NCI-H1436 treated with DMSO at 0.1 percent for 48 hours (cell line): ENCODE results near the gene MAD2L2.

Experiments
- DNase-seq: peaks from one replicate; lab custom pipeline; 2025; lab: John Stamatoyannopoulos, UW

Gene MAD2L2

GRCh38 chr1:11682287-11682771 is 1.4 kb upstream of the MAD2L2 start:
- no peak for DNase-seq

- DNase-seq: no peak
Observed at GRCh38 chr1:11680270-11681070, 478 bp downstream of the MAD2L2 start.

- DNase-seq: no peak
Observed at GRCh38 chr1:11678442-11678841, 2.5 kb downstream of the MAD2L2 start.

GRCh38 chr1:11676386-11677103 is 4.4 kb downstream of the MAD2L2 start:
- no peak for DNase-seq

- DNase-seq: no peak
Observed at GRCh38 chr1:11675325-11675724, 5.6 kb downstream of the MAD2L2 start.

GRCh38 chr1:11674488-11674887 is 6.5 kb downstream of the MAD2L2 start:
- no peak for DNase-seq

GRCh38 chr1:11673089-11673769 is 7.7 kb downstream of the MAD2L2 start:
- no peak for DNase-seq

GRCh38 chr1:11671544-11672286 is 9.2 kb downstream of the MAD2L2 start:
- DNase-seq: no peak

- DNase-seq: no peak
Observed at GRCh38 chr1:11671205-11671543, 9.8 kb downstream of the MAD2L2 start.

- DNase-seq: no peak
Observed at GRCh38 chr1:11670747-11671146, 10.2 kb downstream of the MAD2L2 start.

GRCh38 chr1:11668516-11668915 is 12.4 kb downstream of the MAD2L2 start:
- DNase-seq: no peak

GRCh38 chr1:11664336-11665065 is 16.4 kb downstream of the MAD2L2 start:
- DNase-seq: no peak

- no peak for DNase-seq
Observed at GRCh38 chr1:11661103-11661502, 19.8 kb downstream of the MAD2L2 start.

GRCh38 chr1:11659748-11660147 is 21.2 kb downstream of the MAD2L2 start:
- DNase-seq: no peak

- no peak for DNase-seq
Observed at GRCh38 chr1:11658542-11658941, 22.4 kb downstream of the MAD2L2 start.

- DNase-seq: no peak
Observed at GRCh38 chr1:11657654-11658053, 23.3 kb downstream of the MAD2L2 start.

- DNase-seq: no peak
Observed at GRCh38 chr1:11654939-11655808, 25.8 kb downstream of the MAD2L2 start.

- DNase-seq: no peak
Observed at GRCh38 chr1:11654137-11654938, 26.6 kb downstream of the MAD2L2 start, which contains the start of the genes FBXO2 and FBXO44. TSS of gene FBXO2 (minus strand) at chr1:11654429. CDS start at chr1:11654340, 89 bp downstream. TSS of gene FBXO44 (plus strand) at chr1:11654877. CDS start at chr1:11655836, 959 bp downstream.

- DNase-seq: no peak
Observed at GRCh38 chr1:11653861-11654136, 27.1 kb downstream of the MAD2L2 start.
